ENCODE measurements around the gene PLEKHH3.
"Not testable (repeated sequence)": the region's sequence is repeated elsewhere in the genome, so short reads cannot be mapped to it uniquely, and the experiment has no call there.

The PLEKHH3 gene

GRCh38 chr17:42623732-42624596, 52.8 kb downstream of the PLEKHH3 start:
- DNase-seq = no peak

GRCh38 chr17:42623271-42623670, 53.5 kb downstream of the PLEKHH3 start:
- no peak for DNase-seq

DNA sequence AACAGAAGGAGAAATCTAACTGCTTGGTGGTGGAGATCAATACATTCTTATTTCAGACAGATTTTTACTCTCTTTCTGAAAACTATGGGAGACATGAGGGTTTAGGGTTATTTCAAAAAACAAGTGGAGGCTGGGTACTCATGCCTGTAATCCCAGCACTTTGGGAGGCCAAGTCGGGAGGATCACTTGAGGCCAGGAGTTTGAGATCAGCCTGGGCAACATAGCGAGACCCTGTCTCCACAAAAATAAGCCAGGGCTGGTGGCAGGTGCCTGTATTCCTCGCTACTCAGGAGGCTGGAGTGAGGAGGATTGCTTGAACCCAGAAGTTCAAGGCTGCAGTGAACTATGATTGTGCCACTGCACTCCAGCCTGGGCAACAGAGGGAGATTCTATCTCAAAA, 54.8 kb downstream of the PLEKHH3 start:
- not testable (repeated sequence) for DNase-seq

- DNase-seq = peak; percentile 95
Measured at GRCh38 chr17:42618442-42619150, 58.2 kb downstream of the PLEKHH3 start.

DNA sequence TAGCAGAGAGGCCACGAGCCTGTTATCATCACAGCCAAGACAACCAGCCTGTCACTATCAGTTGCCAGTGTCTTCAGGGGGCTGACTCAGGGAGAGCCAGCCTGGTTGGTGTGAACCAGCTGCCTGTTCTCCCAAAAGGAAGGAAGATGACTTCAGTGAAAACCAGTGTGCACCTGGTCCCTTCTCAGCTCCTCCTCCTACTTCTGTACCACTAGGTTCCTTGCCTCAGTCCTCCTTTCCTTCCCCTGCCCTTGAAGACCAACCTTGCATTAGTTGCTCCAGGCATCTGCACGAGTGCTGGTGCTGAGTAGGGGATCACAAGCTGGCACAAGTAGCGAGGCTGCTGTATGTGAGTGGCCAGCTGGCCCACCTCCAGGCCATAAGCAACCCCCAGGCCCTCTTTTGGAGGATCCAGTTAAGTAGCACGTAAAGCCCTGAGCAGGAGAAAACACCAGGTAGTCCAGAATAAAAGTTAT, 58.8 kb downstream of the PLEKHH3 start:
- peak; percentile 86 for DNase-seq

All from RPMI8226 (cell line).